Liver (tissue), 9 donors: ENCODE results near the gene ZSCAN5B. TPM values are rescaled to one million over a fixed set of nuclear protein-coding genes. Genes with fewer than 3 reads are reported as not detected.

ENCODE experiments used
- DNase-seq: peaks from one replicate; pipeline ENCODE4 v3.0.0-alpha.2; 2017; ENCODE audit warnings: low spot score
- H3K27ac ChIP-seq, 2 donors: one replicate each; pipeline ENCODE4 v1.7.0; 2013; ENCODE audit warnings: inconsistent platforms in 2 of 2, low read length in 2 of 2, control low read depth in 1 of 2, low read depth in 1 of 2, mild to moderate bottlenecking in 1 of 2
- H3K27me3 ChIP-seq, 4 donors: one replicate each; pipeline versions ENCODE4 v1.6.1 to v1.7.0; 2013; ENCODE audit warnings: low read length in 3 of 4, inconsistent platforms in 1 of 4, mild to moderate bottlenecking in 1 of 4, moderate library complexity in 1 of 4; ENCODE audit not compliant: control insufficient read depth in 4 of 4, insufficient read depth in 4 of 4
- H3K36me3 ChIP-seq, 4 donors: one replicate each; pipeline versions ENCODE4 v1.6.1 to v1.7.0; 2013; ENCODE audit warnings: low read length in 3 of 4, mild to moderate bottlenecking in 3 of 4, low read depth in 1 of 4, moderate library complexity in 1 of 4; ENCODE audit not compliant: control insufficient read depth in 4 of 4, insufficient read depth in 3 of 4
- H3K4me1 ChIP-seq, 4 donors: one replicate each; pipeline versions ENCODE4 v1.6.1 to v1.7.0; 2013; ENCODE audit warnings: low read length in 3 of 4, mild to moderate bottlenecking in 3 of 4, moderate library complexity in 1 of 4; ENCODE audit not compliant: control insufficient read depth in 4 of 4, insufficient read depth in 4 of 4
- H3K4me3 ChIP-seq, 3 donors: one replicate each; pipeline versions ENCODE4 v1.6.1 to v1.7.0; 2013; ENCODE audit warnings: low read length in 3 of 3, control low read depth in 1 of 3, low read depth in 1 of 3, mild to moderate bottlenecking in 1 of 3
- H3K9ac ChIP-seq, 2 donors: one replicate each; pipeline ENCODE4 v1.7.0; 2013; ENCODE audit warnings: low read length in 2 of 2, mild to moderate bottlenecking in 2 of 2, moderate library complexity in 2 of 2, control low read depth in 1 of 2, low read depth in 1 of 2
- H3K9me3 ChIP-seq, 4 donors: one replicate each; pipeline versions ENCODE4 v1.6.1 to v1.7.0; 2013; ENCODE audit warnings: low read length in 3 of 4; ENCODE audit not compliant: control insufficient read depth in 4 of 4
- ATF3 ChIP-seq: IDR thresholded peaks from 2 replicates; pipeline ENCODE4 v1.6.1; 2016; ENCODE audit warnings: antibody characterized with exemption
- CTCF ChIP-seq: fragments of 150-350 bp; IDR thresholded peaks from 2 replicates; pipeline ENCODE4 v1.5.1; 2017; ENCODE audit warnings: improper control_type of control experiment, low read depth, low read length; ENCODE audit not compliant: missing input control
- EGR1 ChIP-seq, 2 donors: IDR thresholded peaks; 2 replicates each; pipeline ENCODE4 v1.6.1; 2016 to 2018; ENCODE audit warnings: antibody characterized with exemption in 2 of 2, low read depth in 2 of 2
- FOXA1 ChIP-seq: IDR thresholded peaks from 2 replicates; pipeline ENCODE4 v1.6.1; 2016; ENCODE audit warnings: antibody characterized with exemption
- GABPA ChIP-seq, 2 donors: IDR thresholded peaks in 1 of 2; conservative IDR thresholded peaks in 1 of 2; 2 replicates each; pipeline ENCODE4 v1.6.1; 2016; ENCODE audit warnings: antibody characterized with exemption in 2 of 2, mild to moderate bottlenecking in 1 of 2, moderate library complexity in 1 of 2
- HNF4A ChIP-seq, 2 donors: conservative IDR thresholded peaks; 2 replicates each; pipeline ENCODE4 v1.6.1; 2016; ENCODE audit warnings: antibody characterized with exemption in 2 of 2, mild to moderate bottlenecking in 2 of 2
- HNF4G ChIP-seq: IDR thresholded peaks from 2 replicates; pipeline ENCODE4 v1.6.1; 2016; ENCODE audit warnings: antibody characterized with exemption
- JUND ChIP-seq, 2 donors: IDR thresholded peaks; 2 replicates each; pipeline ENCODE4 v1.6.1; 2016; ENCODE audit warnings: antibody characterized with exemption in 2 of 2
- NR2F2 ChIP-seq: IDR thresholded peaks from 2 replicates; pipeline ENCODE4 v1.6.1; 2016; ENCODE audit warnings: antibody characterized with exemption
- REST ChIP-seq: IDR thresholded peaks from 2 replicates; pipeline ENCODE4 v1.6.1; 2016; ENCODE audit warnings: antibody characterized with exemption, mild to moderate bottlenecking
- RXRA ChIP-seq, 2 donors: IDR thresholded peaks; 2 replicates each; pipeline ENCODE4 v1.6.1; 2017 to 2018; ENCODE audit warnings: antibody characterized with exemption in 2 of 2, mild to moderate bottlenecking in 1 of 2
- SP1 ChIP-seq: IDR thresholded peaks from 2 replicates; pipeline ENCODE4 v1.6.1; 2018; ENCODE audit warnings: antibody characterized with exemption, mild to moderate bottlenecking
- YY1 ChIP-seq: IDR thresholded peaks from 2 replicates; pipeline ENCODE4 v1.6.1; 2016; ENCODE audit warnings: antibody characterized with exemption, mild to moderate bottlenecking
- ZBTB33 ChIP-seq: IDR thresholded peaks from 2 replicates; pipeline ENCODE4 v1.6.1; 2016; ENCODE audit warnings: antibody characterized with exemption
- WGBS: extraction: QIAGEN DNeasy Blood & Tissue Kit; methylation state at CpG from one replicate; pipeline ENCODE4 v1.1.7; 2013; 5-methylcytosine and 5-hydroxymethylcytosine counted together
- polyA plus RNA-seq, 2 donors: library from polyadenylated mRNA; stranded (reverse) in 1 of 2; unstranded in 1 of 2; fragments of 200-250 nt in 1 of 2; fragments of >200 nt in 1 of 2; fragmentation: Nextera tagmentation in 1 of 2; extraction: Ambion mirVana in 1 of 2; gene quantifications; one replicate each; pipeline versions ENCODE4 v1.2.1 to v1.2.3, GENCODE V29; 2013 to 2015
- total RNA-seq, 2 donors: library from RNA; depleted of rRNA; stranded (reverse); fragments of >200 nt; gene quantifications; one replicate each; pipeline ENCODE4 v1.2.3, GENCODE V29; 2014
- donor health status: healthy.
- donor health status: healthy.
- donor health status: healthy.
- donor health status: healthy.
- donor health status: healthy.

ZSCAN5B gene
- total and polyA plus RNA-seq, 4 donors, result 0.08 TPM; not detected in 3

- 94% methylated on average over 12 of the region's 12 CpGs for WGBS
- peaks cover 11 to 55% (median 46%) of the 10 kb centered on the region in 4 donors for H3K4me1 ChIP-seq
- peaks cover 5 to 14% (median 10%) of the 10 kb centered on the region in 4 donors for H3K36me3 ChIP-seq
- no peaks in the 10 kb centered on the region for H3K9me3 ChIP-seq
- peak overlapping the region in 1 of 2 donors; percentile 55 for H3K27ac ChIP-seq
- TF ChIP-seq ZBTB33, result no peak
- H3K27me3 ChIP-seq, result no peaks in the 10 kb centered on the region
- H3K4me3 ChIP-seq, result no peak overlapping the region
- DNase-seq, result no peak
- no peak overlapping the region for H3K9ac ChIP-seq
Observed at GRCh38 chr19:56144831-56145230, 52.8 kb downstream of the ZSCAN5B start.

GRCh38 chr19:56144376-56144775 is 53.2 kb downstream of the ZSCAN5B start:
- peak overlapping the region in 1 of 2 donors; percentile 55 for H3K27ac ChIP-seq
- H3K36me3 ChIP-seq, result peaks cover 5 to 14% (median 10%) of the 10 kb centered on the region in 4 donors
- 56% methylated on average over 6 of the region's 6 CpGs for WGBS
- TF ChIP-seq SP1, result no peak
- TF ChIP-seq HNF4G, result no peak
- TF ChIP-seq EGR1 (IDR thresholded peaks at IDR 0.05; ENCODE audit: low read depth in 2 of 2), result no peak
- TF ChIP-seq REST, result no peak
- no peak for TF ChIP-seq ATF3
- TF ChIP-seq HNF4A (conservative IDR thresholded peaks at IDR 0.05), result no peak
- TF ChIP-seq RXRA (IDR thresholded peaks at IDR 0.05), result no peak
- no peak for TF ChIP-seq NR2F2
- TF ChIP-seq JUND (IDR thresholded peaks at IDR 0.05), result no peak
- no peak for TF ChIP-seq YY1
- TF ChIP-seq GABPA (IDR thresholded peaks at IDR 0.05 in 1 of 2, conservative IDR thresholded peaks at IDR 0.05 in 1 of 2), result no peak
- no peak for TF ChIP-seq CTCF
- no peak for TF ChIP-seq FOXA1
- H3K4me3 ChIP-seq, result no peak overlapping the region
- H3K9me3 ChIP-seq, result no peaks in the 10 kb centered on the region
- H3K4me1 ChIP-seq, result peaks cover 11 to 58% (median 48%) of the 10 kb centered on the region in 4 donors
- H3K27me3 ChIP-seq, result no peaks in the 10 kb centered on the region
- no peak overlapping the region for H3K9ac ChIP-seq
- no peak for DNase-seq
